Mesenchymal stem cell (in vitro differentiated cells and primary cell): Measurements from ENCODE around the gene NDUFV1.
A peak's percentile ranks its signal among the peaks of the same experiment; 100 is the strongest.

Source experiments
- DNase-seq: peaks from one replicate; pipeline ENCODE4 v3.0.0-alpha.2; 2013
- H2AFZ ChIP-seq: one replicate; pipeline ENCODE4 v1.6.1; 2013; ENCODE audit warnings: low read depth, mild to moderate bottlenecking, control low read depth, inconsistent platforms, low read length, moderate library complexity
- H2AK5ac ChIP-seq: 2 replicates; pipeline ENCODE4 v1.6.1; 2013; ENCODE audit warnings: low read length, moderate library complexity, mild to moderate bottlenecking, inconsistent platforms; ENCODE audit not compliant: severe bottlenecking
- H2BK120ac ChIP-seq: one replicate; pipeline ENCODE4 v1.6.1; 2013; ENCODE audit warnings: low read depth, mild to moderate bottlenecking, inconsistent platforms, low read length, moderate library complexity
- H2BK12ac ChIP-seq, 2 experiments: one replicate each; pipeline ENCODE4 v1.6.1; 2013; ENCODE audit warnings: inconsistent platforms in 2 of 2, low read length in 2 of 2, mild to moderate bottlenecking in 2 of 2, moderate library complexity in 2 of 2, control low read depth in 1 of 2
- H2BK15ac ChIP-seq: one replicate; pipeline ENCODE4 v1.6.1; 2013; ENCODE audit warnings: mild to moderate bottlenecking, low read depth, inconsistent platforms; ENCODE audit not compliant: poor library complexity, severe bottlenecking
- H2BK5ac ChIP-seq: 2 replicates; pipeline ENCODE4 v1.6.1; 2013; ENCODE audit warnings: low read depth, mild to moderate bottlenecking, low read length, control low read depth, inconsistent platforms; ENCODE audit not compliant: poor library complexity, severe bottlenecking
- H3K14ac ChIP-seq, 2 experiments: one replicate each; pipeline ENCODE4 v1.6.1; 2013; ENCODE audit warnings: inconsistent platforms in 2 of 2, low read length in 2 of 2, control low read depth in 1 of 2, mild to moderate bottlenecking in 1 of 2, moderate library complexity in 1 of 2
- H3K18ac ChIP-seq, 2 experiments: one replicate each; pipeline ENCODE4 v1.6.1; 2013; ENCODE audit warnings: inconsistent platforms in 2 of 2, low read length in 2 of 2, control low read depth in 1 of 2, low read depth in 1 of 2, mild to moderate bottlenecking in 1 of 2
- H3K23ac ChIP-seq, 2 experiments: one replicate each; pipeline ENCODE4 v1.6.1; 2013; ENCODE audit warnings: inconsistent platforms in 2 of 2, low read length in 2 of 2, mild to moderate bottlenecking in 2 of 2, moderate library complexity in 2 of 2, control low read depth in 1 of 2
- H3K27ac ChIP-seq: 2 replicates; pipeline ENCODE4 v1.5.1; 2013; ENCODE audit warnings: mild to moderate bottlenecking, moderate library complexity, low read length, control low read depth, inconsistent platforms; ENCODE audit not compliant: poor library complexity, severe bottlenecking
- H3K27me3 ChIP-seq, 2 experiments: 2 replicates each; pipeline versions ENCODE4 v1.6.1 to v1.7.0; 2013; ENCODE audit warnings: low read length in 2 of 2, mild to moderate bottlenecking in 2 of 2, moderate library complexity in 2 of 2, control low read depth in 1 of 2, inconsistent platforms in 1 of 2; ENCODE audit not compliant: control insufficient read depth in 1 of 2, insufficient read depth in 1 of 2
- H3K36me3 ChIP-seq, 2 experiments: 2 replicates each; pipeline versions ENCODE4 v1.6.1 to v1.7.0; 2013; ENCODE audit warnings: low read length in 2 of 2, control low read depth in 1 of 2, inconsistent platforms in 1 of 2, low read depth in 1 of 2, mild to moderate bottlenecking in 1 of 2; ENCODE audit not compliant: insufficient read depth in 2 of 2, control insufficient read depth in 1 of 2
- H3K4ac ChIP-seq, 2 experiments: one replicate each; pipeline ENCODE4 v1.6.1; 2013; ENCODE audit warnings: inconsistent platforms in 2 of 2, low read length in 2 of 2, mild to moderate bottlenecking in 2 of 2, moderate library complexity in 2 of 2, control low read depth in 1 of 2, low read depth in 1 of 2
- H3K4me1 ChIP-seq: 2 replicates; pipeline ENCODE4 v1.6.1; 2013; ENCODE audit warnings: low read depth, low read length, control low read depth; ENCODE audit not compliant: control insufficient read depth, insufficient read depth
- H3K4me2 ChIP-seq: 2 replicates; pipeline ENCODE4 v1.6.1; 2013; ENCODE audit warnings: low read length, mild to moderate bottlenecking, inconsistent platforms; ENCODE audit not compliant: poor library complexity, severe bottlenecking
- H3K4me3 ChIP-seq, 2 experiments: 2 replicates each; pipeline versions ENCODE4 v1.5.1 to v1.7.0; 2013; ENCODE audit warnings: low read length in 2 of 2, mild to moderate bottlenecking in 2 of 2, control low read depth in 1 of 2, low read depth in 1 of 2; ENCODE audit not compliant: insufficient read depth in 1 of 2
- H3K79me1 ChIP-seq: replicated peaks from 2 replicates; pipeline ENCODE4 v1.6.1; 2013; ENCODE audit warnings: mild to moderate bottlenecking, control low read depth, low read length, inconsistent platforms; ENCODE audit not compliant: poor library complexity, severe bottlenecking
- H3K9ac ChIP-seq: 2 replicates; pipeline ENCODE4 v1.7.0; 2013; ENCODE audit warnings: mild to moderate bottlenecking, low read length, moderate library complexity
- H3K9me3 ChIP-seq: 2 replicates; pipeline ENCODE4 v1.7.0; 2013; ENCODE audit warnings: mild to moderate bottlenecking, low read length; ENCODE audit not compliant: control insufficient read depth
- H4K8ac ChIP-seq: one replicate; pipeline ENCODE4 v1.6.1; 2013; ENCODE audit warnings: inconsistent platforms, mild to moderate bottlenecking, low read length, moderate library complexity
- H4K91ac ChIP-seq: one replicate; pipeline ENCODE4 v1.6.1; 2013; ENCODE audit warnings: mild to moderate bottlenecking, low read length, inconsistent platforms
- WGBS: methylation state at CpG from one replicate; pipeline ENCODE4 v1.1.7; 2013; ENCODE audit warnings: mixed read lengths; 5-methylcytosine and 5-hydroxymethylcytosine counted together

Gene NDUFV1

GRCh38 chr11:67577951-67578350 lies 28.8 kb upstream of the NDUFV1 start:
- H4K91ac ChIP-seq = no peak overlapping the region
- no peak overlapping the region for H3K4me3 ChIP-seq
- no peak overlapping the region for H2BK15ac ChIP-seq
- no peaks in the 10 kb centered on the region for H3K9me3 ChIP-seq
- H4K8ac ChIP-seq = no peak overlapping the region
- no peak overlapping the region for H3K14ac ChIP-seq
- no peak overlapping the region for H2BK5ac ChIP-seq
- no peaks in the 10 kb centered on the region for H3K36me3 ChIP-seq
- no peak overlapping the region for H3K18ac ChIP-seq
- H3K4ac ChIP-seq = no peak overlapping the region
- no peak overlapping the region for H2AK5ac ChIP-seq
- H3K27me3 ChIP-seq = peaks cover 0 to 83% of the 10 kb centered on the region in 2 experiments
- H3K4me2 ChIP-seq = no peak overlapping the region
- H3K79me1 ChIP-seq = no peaks in the 10 kb centered on the region
- 89% methylated on average over 6 of the region's 6 CpGs for WGBS
- H3K23ac ChIP-seq = no peak overlapping the region
- H2BK120ac ChIP-seq = no peak overlapping the region
- no peak overlapping the region for H3K27ac ChIP-seq
- H2AFZ ChIP-seq = no peak overlapping the region
- DNase-seq = no peak
- peaks cover 21% of the 10 kb centered on the region for H3K4me1 ChIP-seq
- no peak overlapping the region for H3K9ac ChIP-seq
- H2BK12ac ChIP-seq = no peak overlapping the region

DNA sequence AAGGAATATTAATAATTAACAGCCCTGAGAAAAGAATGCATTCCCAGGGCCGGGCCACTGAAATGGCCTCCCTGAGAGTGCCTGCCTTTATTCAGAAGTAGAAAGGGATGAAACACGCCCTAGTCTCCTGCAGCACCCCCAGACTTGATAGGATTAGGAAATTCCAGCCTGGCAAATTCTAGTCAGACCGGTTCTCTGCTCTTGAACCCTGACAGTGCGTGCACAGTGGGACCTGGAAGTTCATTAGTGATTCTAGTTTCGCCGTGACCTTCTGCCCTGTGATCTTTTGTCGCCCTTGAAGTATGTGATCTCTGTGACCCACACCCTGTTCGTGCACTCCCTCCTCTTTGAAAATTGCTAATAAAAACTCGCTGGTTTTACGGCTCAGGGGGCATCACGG lies 25.3 kb upstream of the NDUFV1 start:
- Histone ChIP-seq H3K4ac (no peak overlapping the region), H2BK5ac (no peak overlapping the region), H3K36me3 (peaks cover 12 to 23% of the 10 kb centered on the region in 2 experiments), H3K4me3 (no peak overlapping the region), H2AK5ac (peak overlapping the region; percentile 47), H3K4me1 (peaks cover 42% of the 10 kb centered on the region), H2BK12ac (no peak overlapping the region), H3K4me2 (peak overlapping the region; percentile 1), H3K18ac (no peak overlapping the region), H2AFZ (no peak overlapping the region), H4K8ac (no peak overlapping the region), H3K14ac (no peak overlapping the region), H3K23ac (no peak overlapping the region), H3K9me3 (no peaks in the 10 kb centered on the region), H3K9ac (no peak overlapping the region), H3K79me1 (no peaks in the 10 kb centered on the region), H2BK120ac (no peak overlapping the region), H3K27me3 (peaks cover 0 to 53% of the 10 kb centered on the region in 2 experiments), H3K27ac (peak overlapping the region; percentile 70), H2BK15ac (no peak overlapping the region), H4K91ac (no peak overlapping the region)
- DNase-seq = no peak
- WGBS = 44% methylated on average over 11 of the region's 11 CpGs

GRCh38 chr11:67582011-67582410 lies 24.7 kb upstream of the NDUFV1 start:
- no peak overlapping the region for H2AFZ ChIP-seq
- H3K27ac ChIP-seq = no peak overlapping the region
- peaks cover 0 to 47% of the 10 kb centered on the region in 2 experiments for H3K27me3 ChIP-seq
- no peak overlapping the region for H3K18ac ChIP-seq
- no CpG with 5 or more reads among the region's 4 CpGs for WGBS
- H4K91ac ChIP-seq = no peak overlapping the region
- no peak overlapping the region for H2BK120ac ChIP-seq
- no peak overlapping the region for H2BK5ac ChIP-seq
- H3K23ac ChIP-seq = no peak overlapping the region
- no peak overlapping the region for H4K8ac ChIP-seq
- DNase-seq = no peak
- H3K9ac ChIP-seq = no peak overlapping the region
- H3K14ac ChIP-seq = no peak overlapping the region
- no peak overlapping the region for H3K4me3 ChIP-seq
- H3K79me1 ChIP-seq = peaks cover 2% of the 10 kb centered on the region
- no peak overlapping the region for H2BK12ac ChIP-seq
- H3K36me3 ChIP-seq = peaks cover 18 to 28% of the 10 kb centered on the region in 2 experiments
- no peak overlapping the region for H2BK15ac ChIP-seq
- peak overlapping the region; percentile 47 for H2AK5ac ChIP-seq
- no peaks in the 10 kb centered on the region for H3K9me3 ChIP-seq
- H3K4me2 ChIP-seq = no peak overlapping the region
- H3K4me1 ChIP-seq = peaks cover 45% of the 10 kb centered on the region
- no peak overlapping the region for H3K4ac ChIP-seq

DNA sequence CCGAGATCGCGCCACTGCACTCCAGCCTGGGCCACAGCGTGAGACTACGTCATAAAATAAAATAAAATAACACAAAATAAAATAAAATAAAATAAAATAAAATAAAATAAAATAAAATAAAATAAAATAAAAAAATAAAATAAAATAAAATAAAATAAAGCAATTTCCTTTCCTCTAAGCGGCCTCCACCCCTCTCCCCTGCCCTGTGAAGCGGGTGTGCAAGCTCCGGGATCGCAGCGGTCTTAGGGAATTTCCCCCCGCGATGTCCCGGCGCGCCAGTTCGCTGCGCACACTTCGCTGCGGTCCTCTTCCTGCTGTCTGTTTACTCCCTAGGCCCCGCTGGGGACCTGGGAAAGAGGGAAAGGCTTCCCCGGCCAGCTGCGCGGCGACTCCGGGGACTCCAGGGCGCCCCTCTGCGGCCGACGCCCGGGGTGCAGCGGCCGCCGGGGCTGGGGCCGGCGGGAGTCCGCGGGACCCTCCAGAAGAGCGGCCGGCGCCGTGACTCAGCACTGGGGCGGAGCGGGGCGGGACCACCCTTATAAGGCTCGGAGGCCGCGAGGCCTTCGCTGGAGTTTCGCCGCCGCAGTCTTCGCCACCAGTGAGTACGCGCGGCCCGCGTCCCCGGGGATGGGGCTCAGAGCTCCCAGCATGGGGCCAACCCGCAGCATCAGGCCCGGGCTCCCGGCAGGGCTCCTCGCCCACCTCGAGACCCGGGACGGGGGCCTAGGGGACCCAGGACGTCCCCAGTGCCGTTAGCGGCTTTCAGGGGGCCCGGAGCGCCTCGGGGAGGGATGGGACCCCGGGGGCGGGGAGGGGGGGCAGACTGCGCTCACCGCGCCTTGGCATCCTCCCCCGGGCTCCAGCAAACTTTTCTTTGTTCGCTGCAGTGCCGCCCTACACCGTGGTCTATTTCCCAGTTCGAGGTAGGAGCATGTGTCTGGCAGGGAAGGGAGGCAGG lies 23.2 kb upstream of the NDUFV1 start, which contains the start of gene GSTP1:
TSS of gene GSTP1 (plus strand) at position 566 of the 958 bp plus-strand sequence. CDS start at position 598, 32 bp downstream.
- Histone ChIP-seq H2BK120ac (peak within 1 kb of the TSS; percentile 96), H3K4me1 (peaks cover 38% of the 10 kb centered on the region), H3K27ac (peak within 1 kb of the TSS; percentile 74), H3K23ac (no peak within 1 kb of the TSS), H2BK5ac (peak within 1 kb of the TSS; percentile 71), H3K18ac (peak within 1 kb of the TSS; percentile 34 to 94), H3K9ac (peak within 1 kb of the TSS; percentile 92), H3K4me3 (peak within 1 kb of the TSS; percentile 84 to 85), H3K4me2 (peak within 1 kb of the TSS; percentile 76), H3K9me3 (no peaks in the 10 kb centered on the region), H3K79me1 (peaks cover 4% of the 10 kb centered on the region), H4K8ac (peak within 1 kb of the TSS; percentile 82), H2AK5ac (peak within 1 kb of the TSS; percentile 65), H3K14ac (peak within 1 kb of the TSS; percentile 14 to 39), H3K36me3 (peaks cover 23 to 31% of the 10 kb centered on the region in 2 experiments), H2AFZ (no peak within 1 kb of the TSS), H4K91ac (peak within 1 kb of the TSS; percentile 77), H3K27me3 (peaks cover 0 to 32% of the 10 kb centered on the region in 2 experiments), H2BK15ac (peak within 1 kb of the TSS; percentile 63), H3K4ac (peak within 1 kb of the TSS; percentile 58 to 82), H2BK12ac (peak within 1 kb of the TSS in 1 of 2 experiments; percentile 64)
- under 1% methylated on average over 66 of the region's 81 CpGs for WGBS
- peak; percentile 94 for DNase-seq
